A673 (cell line): ENCODE data around the gene FARP1. TPM values are rescaled to one million over a fixed set of nuclear protein-coding genes. Genes with fewer than 3 reads are reported as not detected.

Experiments used
- BruUV-seq: library from RNA; stranded (reverse); fragments of 400-500 nt; replicated peaks from 2 replicates; lab custom pipeline; 2021; lab: Mats Ljungman, UMichigan
- CTCF ChIA-PET: fragments of 300-600 bp; sonication (Branson Sonifier 250); formaldehyde crosslinking; loops from one replicate; lab custom pipeline; 2022; ENCODE audit warnings: antibody characterized with exemption; lab: Charles Lee
- POLR2A ChIA-PET: fragments of 300-600 bp; sonication (Branson Sonifier 250); formaldehyde crosslinking; loops from one replicate; lab custom pipeline; 2022; ENCODE audit warnings: antibody characterized with exemption; ENCODE audit not compliant: low non-redundant PET; lab: Charles Lee
- DNase-seq: peaks from one replicate; pipeline ENCODE4 v3.0.0-alpha.2; 2015; ENCODE audit warnings: low spot score
- H3K27ac ChIP-seq: fragments of 200-600 bp; sonication (generic); 2 replicates; pipeline ENCODE4 v1.5.1; 2016; ENCODE audit warnings: mixed run types, low read depth, mild to moderate bottlenecking, mixed read lengths, antibody characterized with exemption, low read length; ENCODE audit not compliant: poor library complexity, severe bottlenecking
- H3K27me3 ChIP-seq: fragments of 200-600 bp; sonication (generic); replicated peaks from 2 replicates; pipeline ENCODE4 v1.6.1; 2017; ENCODE audit warnings: mixed run types, low read depth, mild to moderate bottlenecking, mixed read lengths, antibody characterized with exemption, low read length; ENCODE audit not compliant: insufficient read depth, poor library complexity
- H3K36me3 ChIP-seq: fragments of 200-600 bp; sonication (generic); 2 replicates; pipeline ENCODE4 v1.6.1; 2016; ENCODE audit warnings: mixed run types, mild to moderate bottlenecking, mixed read lengths, antibody characterized with exemption, low read length; ENCODE audit not compliant: insufficient read depth, poor library complexity, severe bottlenecking
- H3K4me1 ChIP-seq: fragments of 200-600 bp; sonication (generic); 2 replicates; pipeline ENCODE4 v1.6.1; 2017; ENCODE audit warnings: mixed run types, mild to moderate bottlenecking, mixed read lengths, antibody characterized with exemption, low read length; ENCODE audit not compliant: insufficient read depth, poor library complexity, severe bottlenecking
- H3K4me3 ChIP-seq: fragments of 200-600 bp; sonication (generic); 2 replicates; pipeline ENCODE4 v1.5.1; 2016; ENCODE audit warnings: low read depth, mixed run types, mild to moderate bottlenecking, mixed read lengths, low read length; ENCODE audit not compliant: poor library complexity, severe bottlenecking
- H3K9me3 ChIP-seq: fragments of 200-600 bp; sonication (generic); 2 replicates; pipeline ENCODE4 v1.6.1; 2016; ENCODE audit warnings: mixed run types, low read depth, mild to moderate bottlenecking, mixed read lengths, antibody characterized with exemption, low read length; ENCODE audit not compliant: poor library complexity, severe bottlenecking
- CTCF ChIP-seq: fragments of 300-800, 200-600 bp; sonication (generic); conservative IDR thresholded peaks from 2 replicates; pipeline ENCODE4 v1.5.1; 2017; ENCODE audit warnings: low read depth, mild to moderate bottlenecking, antibody characterized with exemption, low read length, moderate library complexity, mixed read lengths
- EZH2 ChIP-seq: fragments of 200-600 bp; sonication (generic); IDR thresholded peaks from 2 replicates; pipeline ENCODE4 v1.6.1; 2017; ENCODE audit warnings: borderline replicate concordance, low read depth, mild to moderate bottlenecking, mixed read lengths, antibody characterized with exemption, low read length; ENCODE audit not compliant: poor library complexity, severe bottlenecking
- intact Hi-C: fragments of 100-400 bp; cut with micrococcal nuclease; formaldehyde crosslinking; loops from one replicate; pipeline ENCODE4 v1.10.0; 2022; ENCODE audit not compliant: unreplicated experiment
- total RNA-seq: library from RNA; stranded (reverse); gene quantifications from 2 replicates; pipeline ENCODE4 v1.2.3, GENCODE V29; 2021

The FARP1 gene
- total RNA-seq, 1 experiment from 2014 or later, result 177 TPM

- H3K4me3 ChIP-seq, result no peak overlapping the region
- H3K9me3 ChIP-seq, result no peaks in the 10 kb centered on the region
- H3K27ac ChIP-seq, result peak overlapping the region; percentile 14
- intact Hi-C loops, result loop anchor here (5.0 kb wide), 1 partner anchor 77 kb away; the partner anchor contains the start of gene FARP1
- DNase-seq, result no peak
- no peaks in the 10 kb centered on the region for H3K27me3 ChIP-seq
- no peaks in the 10 kb centered on the region for H3K36me3 ChIP-seq
- TF ChIP-seq EZH2, result no peak
- TF ChIP-seq CTCF, result no peak
- POLR2A ChIA-PET, result no interaction called here
- CTCF ChIA-PET, result no interaction called here
- peaks cover 68% of the 10 kb centered on the region for H3K4me1 ChIP-seq
- BruUV-seq, result no TSS peak
These were observed 76.8 kb downstream of the FARP1 start for GRCh38 chr13:98219685-98220084.

GRCh38 chr13:98220271-98220791, 77.4 kb downstream of the FARP1 start:
- Histone ChIP-seq H3K9me3 (no peaks in the 10 kb centered on the region), H3K27ac (peak overlapping the region; percentile 14), H3K4me1 (peaks cover 61% of the 10 kb centered on the region), H3K27me3 (no peaks in the 10 kb centered on the region), H3K36me3 (no peaks in the 10 kb centered on the region), H3K4me3 (no peak overlapping the region)
- DNase-seq, result no peak
- no TSS peak for BruUV-seq
- intact Hi-C loops, result no loop called here
- CTCF ChIA-PET, result no interaction called here
- TF ChIP-seq EZH2, result no peak
- TF ChIP-seq CTCF, result no peak
- POLR2A ChIA-PET, result no interaction called here

- POLR2A ChIA-PET, result no interaction called here
These were observed 78.3 kb downstream of the FARP1 start for GRCh38 chr13:98221234-98221633.

More at GRCh38 chr13:98221234-98221633, 78.3 kb downstream of the FARP1 start:
- Histone ChIP-seq H3K4me1 (peaks cover 52% of the 10 kb centered on the region), H3K27ac (no peak overlapping the region), H3K4me3 (no peak overlapping the region), H3K27me3 (no peaks in the 10 kb centered on the region), H3K9me3 (no peaks in the 10 kb centered on the region), H3K36me3 (no peaks in the 10 kb centered on the region)
- no TSS peak for BruUV-seq
- no peak for TF ChIP-seq CTCF
- no peak for TF ChIP-seq EZH2
- CTCF ChIA-PET, result no interaction called here
- intact Hi-C loops, result no loop called here
- peak; percentile 21 for DNase-seq
